HUES64 (cell line): ENCODE measurements around the gene KANSL3.
A peak's percentile ranks its signal among the peaks of the same experiment; 100 is the strongest.
"Not testable (repeated sequence)": the region's sequence is repeated elsewhere in the genome, so short reads cannot be mapped to it uniquely, and the experiment has no call there.

ENCODE experiments used
- H3K27ac ChIP-seq: 2 replicates; pipeline ENCODE4 v1.7.0; 2013; ENCODE audit warnings: low read depth, low read length, inconsistent platforms
- H3K27me3 ChIP-seq: 2 replicates; pipeline ENCODE4 v1.6.1; 2013; ENCODE audit warnings: mild to moderate bottlenecking, low read length; ENCODE audit not compliant: insufficient read depth
- H3K36me3 ChIP-seq: 2 replicates; pipeline ENCODE4 v1.6.1; 2013; ENCODE audit warnings: mild to moderate bottlenecking, low read length; ENCODE audit not compliant: insufficient read depth
- H3K4me1 ChIP-seq: 2 replicates; pipeline ENCODE4 v1.6.1; 2013; ENCODE audit warnings: mild to moderate bottlenecking, low read length, moderate library complexity; ENCODE audit not compliant: insufficient read depth
- H3K4me3 ChIP-seq: 2 replicates; pipeline ENCODE4 v1.5.1; 2013; ENCODE audit warnings: mild to moderate bottlenecking, low read length, moderate library complexity
- H3K9ac ChIP-seq: 2 replicates; pipeline ENCODE4 v1.6.1; 2013; ENCODE audit warnings: mild to moderate bottlenecking, low read depth, low read length
- H3K9me3 ChIP-seq: 2 replicates; pipeline ENCODE4 v1.6.1; 2013; ENCODE audit warnings: low read depth, low read length; ENCODE audit not compliant: insufficient read depth
- WGBS: fragments of 150-250, 120-280 bp; methylation state at CpG from one replicate; pipeline ENCODE4 v1.1.7; 2013; ENCODE audit warnings: missing lambda C conversion rate; 5-methylcytosine and 5-hydroxymethylcytosine counted together

KANSL3 gene

GRCh38 chr2:96654791-96655190 lies 16.7 kb upstream of the KANSL3 start:
- H3K27me3 ChIP-seq, H3K36me3 ChIP-seq, H3K9ac ChIP-seq, H3K4me1 ChIP-seq, H3K27ac ChIP-seq, H3K4me3 ChIP-seq, H3K9me3 ChIP-seq: not testable (repeated sequence)
- 90% methylated on average over 5 of the region's 7 CpGs for WGBS

- H3K27ac ChIP-seq = no peak overlapping the region
- H3K9me3 ChIP-seq = no peaks in the 10 kb centered on the region
- no peak overlapping the region for H3K4me3 ChIP-seq
- H3K9ac ChIP-seq = no peak overlapping the region
- no peaks in the 10 kb centered on the region for H3K27me3 ChIP-seq
- H3K36me3 ChIP-seq = no peaks in the 10 kb centered on the region
- whole genome bisulfite sequencing = 91% methylated on average over 8 of the region's 8 CpGs
- H3K4me1 ChIP-seq = no peaks in the 10 kb centered on the region
Measured at GRCh38 chr2:96651793-96652192, 13.7 kb upstream of the KANSL3 start.

- Histone ChIP-seq H3K9me3 (no peaks in the 10 kb centered on the region), H3K27me3 (no peaks in the 10 kb centered on the region), H3K36me3 (no peaks in the 10 kb centered on the region), H3K4me3 (no peak overlapping the region), H3K4me1 (no peaks in the 10 kb centered on the region), H3K27ac (no peak overlapping the region), H3K9ac (no peak overlapping the region)
- WGBS = 92% methylated on average over 1 of the region's 1 CpG
Measured at GRCh38 chr2:96649342-96649741, 11.2 kb upstream of the KANSL3 start.

GRCh38 chr2:96648306-96648930 lies 10.3 kb upstream of the KANSL3 start:
- 94% methylated on average over 7 of the region's 7 CpGs for WGBS
- no peak overlapping the region for H3K27ac ChIP-seq
- no peaks in the 10 kb centered on the region for H3K36me3 ChIP-seq
- no peak overlapping the region for H3K4me3 ChIP-seq
- no peaks in the 10 kb centered on the region for H3K27me3 ChIP-seq
- no peaks in the 10 kb centered on the region for H3K4me1 ChIP-seq
- H3K9ac ChIP-seq = no peak overlapping the region
- H3K9me3 ChIP-seq = no peaks in the 10 kb centered on the region

- 93% methylated on average over 6 of the region's 6 CpGs for WGBS
- Histone ChIP-seq H3K9me3 (no peaks in the 10 kb centered on the region), H3K27me3 (no peaks in the 10 kb centered on the region), H3K36me3 (no peaks in the 10 kb centered on the region), H3K4me3 (no peak overlapping the region), H3K4me1 (no peaks in the 10 kb centered on the region), H3K9ac (no peak overlapping the region), H3K27ac (no peak overlapping the region)
Measured at GRCh38 chr2:96647681-96648080, 9.6 kb upstream of the KANSL3 start.

GRCh38 chr2:96642564-96643360 lies 4.7 kb upstream of the KANSL3 start, which contains the start of gene FER1L5:
FER1L5 (plus strand) TSS chr2:96642764; CDS start chr2:96642837, 73 bp downstream.
- H3K4me3 ChIP-seq = peak within 1 kb of the TSS; percentile 48
- H3K27me3 ChIP-seq = no peaks in the 10 kb centered on the region
- 64% methylated on average over 9 of the region's 10 CpGs for WGBS
- H3K4me1 ChIP-seq = no peaks in the 10 kb centered on the region
- no peaks in the 10 kb centered on the region for H3K36me3 ChIP-seq
- H3K27ac ChIP-seq = no peak within 1 kb of the TSS
- H3K9me3 ChIP-seq = no peaks in the 10 kb centered on the region
- H3K9ac ChIP-seq = peak within 1 kb of the TSS; percentile 21; the same call in 1 of the 2 replicates

- Histone ChIP-seq H3K27ac (peak overlapping the region; percentile 50; the same call in 1 of the 2 replicates), H3K9ac (peak overlapping the region; percentile 80), H3K27me3 (no peaks in the 10 kb centered on the region), H3K36me3 (peaks cover 28% of the 10 kb centered on the region), H3K9me3 (no peaks in the 10 kb centered on the region), H3K4me3 (peak overlapping the region; percentile 98), H3K4me1 (peaks cover 7% of the 10 kb centered on the region; the same call in 1 of the 2 replicates)
- WGBS = 3% methylated on average over 50 of the region's 50 CpGs
Measured at GRCh38 chr2:96637385-96638143, 548 bp downstream of the KANSL3 start.

GRCh38 chr2:96636551-96637171 lies 1.5 kb downstream of the KANSL3 start:
- H3K27ac ChIP-seq = no peak overlapping the region
- no peaks in the 10 kb centered on the region for H3K9me3 ChIP-seq
- H3K9ac ChIP-seq = no peak overlapping the region
- H3K27me3 ChIP-seq = no peaks in the 10 kb centered on the region
- peak overlapping the region; percentile 98 for H3K4me3 ChIP-seq
- whole genome bisulfite sequencing = 87% methylated on average over 14 of the region's 14 CpGs
- peaks cover 7% of the 10 kb centered on the region; the same call in 1 of the 2 replicates for H3K4me1 ChIP-seq
- peaks cover 37% of the 10 kb centered on the region for H3K36me3 ChIP-seq

- Histone ChIP-seq H3K27ac (no peak overlapping the region), H3K9ac (no peak overlapping the region), H3K36me3 (peaks cover 66% of the 10 kb centered on the region), H3K4me3 (no peak overlapping the region), H3K9me3 (no peaks in the 10 kb centered on the region), H3K27me3 (no peaks in the 10 kb centered on the region), H3K4me1 (peaks cover 7% of the 10 kb centered on the region; the same call in 1 of the 2 replicates)
- WGBS = 96% methylated on average over 9 of the region's 9 CpGs
Measured at GRCh38 chr2:96633641-96634040, 4.5 kb downstream of the KANSL3 start.

- no peak overlapping the region for H3K4me3 ChIP-seq
- WGBS = 95% methylated on average over 4 of the region's 4 CpGs
- no peak overlapping the region for H3K27ac ChIP-seq
- peaks cover 79% of the 10 kb centered on the region for H3K36me3 ChIP-seq
- no peaks in the 10 kb centered on the region for H3K27me3 ChIP-seq
- H3K9me3 ChIP-seq = no peaks in the 10 kb centered on the region
- no peak overlapping the region for H3K9ac ChIP-seq
- peaks cover 2% of the 10 kb centered on the region; the same call in 1 of the 2 replicates for H3K4me1 ChIP-seq
Measured at GRCh38 chr2:96631804-96632435, 6.2 kb downstream of the KANSL3 start.
